Stimulated activated naive CD8-positive, alpha-beta T cell treated with anti-CD3 and anti-CD28 coated beads, Interleukin-15, Interleukin-2, amounts not matched to agents 100 ng/mL and 50 ng/mL, for 24 hours (primary cell): ENCODE results near the gene RAP1A.
"Not testable (repeated sequence)": the region's sequence is repeated elsewhere in the genome, so short reads cannot be mapped to it uniquely, and the experiment has no call there.

ENCODE experiments used
- H3K27ac Mint-ChIP-seq: one replicate; pipeline ENCODE4 v1.8.0; 2021; ENCODE audit warnings: mild to moderate bottlenecking, mixed read lengths
- H3K27me3 Mint-ChIP-seq: one replicate; pipeline ENCODE4 v1.8.0; 2021; ENCODE audit warnings: mixed read lengths
- H3K36me3 Mint-ChIP-seq: one replicate; pipeline ENCODE4 v1.8.0; 2021; ENCODE audit warnings: low read depth, mixed read lengths
- H3K4me1 Mint-ChIP-seq: one replicate; pipeline ENCODE4 v1.8.0; 2021; ENCODE audit warnings: low read depth, mixed read lengths
- H3K4me3 Mint-ChIP-seq: one replicate; pipeline ENCODE4 v1.8.0; 2021; ENCODE audit warnings: mild to moderate bottlenecking, mixed read lengths
- H3K9me3 Mint-ChIP-seq: one replicate; pipeline ENCODE4 v1.8.0; 2021; ENCODE audit warnings: mixed read lengths

Gene RAP1A

DNA sequence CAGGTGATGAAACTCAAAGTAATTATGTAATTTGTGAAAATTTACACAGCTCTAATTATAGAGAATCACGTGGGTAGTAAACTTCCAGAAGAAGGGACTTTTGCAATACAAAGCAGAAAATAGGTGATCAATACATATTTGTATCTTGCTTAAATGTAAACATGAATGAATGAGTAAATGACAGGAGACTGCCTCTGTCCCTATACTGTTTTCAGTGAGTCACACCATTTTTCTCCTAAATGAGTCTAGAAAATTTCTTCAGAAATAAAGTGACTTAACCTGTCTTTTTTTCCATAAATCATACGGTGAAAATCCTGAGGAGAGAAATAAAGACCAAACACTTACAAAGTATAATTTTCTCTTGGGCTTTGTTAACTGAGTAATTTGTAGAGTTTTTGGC, 11.9 kb downstream of the RAP1A start:
- Mint-ChIP-seq H3K27me3 (no peaks in the 10 kb centered on the region), H3K9me3 (no peaks in the 10 kb centered on the region), H3K27ac (peak overlapping the region; percentile 82), H3K4me1 (peaks cover 89% of the 10 kb centered on the region), H3K4me3 (peak overlapping the region; percentile 28), H3K36me3 (peaks cover 43% of the 10 kb centered on the region)

DNA sequence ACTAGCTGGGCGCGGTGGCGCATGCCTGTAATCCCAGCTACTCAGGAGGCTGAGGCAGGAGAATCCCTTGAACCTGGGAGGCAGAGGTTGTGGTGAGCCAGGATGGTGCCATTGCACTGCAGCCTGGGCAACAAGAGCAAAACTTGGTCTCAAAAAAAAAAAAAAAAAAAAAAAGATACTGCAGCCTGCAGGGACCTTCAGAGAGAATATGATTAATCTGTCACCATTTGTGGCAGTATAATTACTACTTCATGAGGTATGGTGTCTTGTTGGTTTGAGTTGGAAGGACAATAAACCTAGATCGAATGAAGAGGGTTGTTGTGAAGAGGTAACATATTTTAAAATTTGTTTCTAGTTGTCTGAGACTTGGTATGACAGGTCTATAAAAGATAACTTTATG, 13.2 kb downstream of the RAP1A start:
- H3K4me1 Mint-ChIP-seq = peaks cover 89% of the 10 kb centered on the region
- H3K4me3 Mint-ChIP-seq, H3K27me3 Mint-ChIP-seq, H3K9me3 Mint-ChIP-seq: not testable (repeated sequence)
- peaks cover 46% of the 10 kb centered on the region for H3K36me3 Mint-ChIP-seq
- H3K27ac Mint-ChIP-seq = peak overlapping the region; percentile 23

- Mint-ChIP-seq H3K27me3 (no peaks in the 10 kb centered on the region), H3K36me3 (peaks cover 45% of the 10 kb centered on the region), H3K27ac (no peak overlapping the region), H3K9me3 (no peaks in the 10 kb centered on the region), H3K4me3 (no peak overlapping the region), H3K4me1 (peaks cover 88% of the 10 kb centered on the region)
These were observed 14.2 kb downstream of the RAP1A start for GRCh38 chr1:111633736-111634247.

GRCh38 chr1:111635324-111636009, 15.9 kb downstream of the RAP1A start:
- H3K27me3 Mint-ChIP-seq = no peaks in the 10 kb centered on the region
- no peak overlapping the region for H3K27ac Mint-ChIP-seq
- H3K4me1 Mint-ChIP-seq = peaks cover 80% of the 10 kb centered on the region
- peaks cover 31% of the 10 kb centered on the region for H3K36me3 Mint-ChIP-seq
- H3K4me3 Mint-ChIP-seq = no peak overlapping the region
- H3K9me3 Mint-ChIP-seq = no peaks in the 10 kb centered on the region

DNA sequence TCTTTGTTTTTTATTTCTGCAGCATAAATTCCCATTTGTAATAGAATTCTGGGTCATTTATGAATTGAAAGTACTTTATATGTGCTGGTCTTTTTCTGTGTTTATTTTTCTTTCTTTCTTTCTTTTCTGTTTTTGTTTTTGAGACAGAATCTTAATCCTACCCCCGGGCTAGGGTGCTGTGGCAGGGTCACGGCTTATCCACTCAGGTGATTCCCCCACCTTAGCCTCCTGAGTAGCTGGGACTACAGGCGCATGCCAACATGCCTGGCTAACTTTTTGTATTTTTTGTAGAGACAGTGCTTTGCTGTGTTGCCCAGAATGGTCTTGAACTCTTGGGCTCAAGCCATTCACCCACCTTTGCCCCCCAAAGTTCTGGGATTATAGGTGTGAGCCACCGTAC, 18.7 kb downstream of the RAP1A start:
- H3K27ac Mint-ChIP-seq = peak overlapping the region; percentile 40
- H3K27me3 Mint-ChIP-seq = no peaks in the 10 kb centered on the region
- peaks cover 61% of the 10 kb centered on the region for H3K4me1 Mint-ChIP-seq
- peaks cover 1% of the 10 kb centered on the region for H3K9me3 Mint-ChIP-seq
- peak overlapping the region; percentile 3 for H3K4me3 Mint-ChIP-seq
- peaks cover 34% of the 10 kb centered on the region for H3K36me3 Mint-ChIP-seq

DNA sequence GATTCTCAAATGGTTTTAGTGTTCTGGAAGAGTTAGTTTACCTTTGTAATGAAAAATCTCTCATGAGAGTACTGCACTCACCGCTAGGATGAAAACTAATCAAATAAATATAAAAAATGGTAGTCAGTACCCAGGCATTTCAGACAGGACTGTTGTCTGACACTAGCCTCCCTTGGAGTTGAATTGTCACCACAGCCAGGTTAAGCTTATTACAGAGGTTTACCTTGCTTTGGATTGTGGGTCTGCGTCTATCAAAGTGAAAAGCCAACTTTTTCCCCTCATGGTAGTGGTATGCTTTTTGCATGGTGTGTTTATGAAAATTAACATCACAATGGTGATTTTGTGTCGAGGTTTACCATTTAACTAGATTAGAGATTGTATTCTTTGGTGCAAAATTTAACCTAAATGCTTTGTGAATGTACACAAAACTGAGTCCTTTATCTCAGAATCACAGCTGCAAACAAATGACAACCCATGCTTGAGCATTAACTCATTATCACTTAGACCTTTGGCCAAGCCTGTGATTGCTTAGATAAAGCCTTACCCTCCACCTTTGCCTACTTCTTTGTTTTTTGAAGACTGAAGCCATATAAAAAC, 20.1 kb downstream of the RAP1A start:
- H3K27ac Mint-ChIP-seq = no peak overlapping the region
- H3K4me1 Mint-ChIP-seq = peaks cover 66% of the 10 kb centered on the region
- H3K4me3 Mint-ChIP-seq = no peak overlapping the region
- no peaks in the 10 kb centered on the region for H3K27me3 Mint-ChIP-seq
- peaks cover 4% of the 10 kb centered on the region for H3K9me3 Mint-ChIP-seq
- H3K36me3 Mint-ChIP-seq = peaks cover 38% of the 10 kb centered on the region

DNA sequence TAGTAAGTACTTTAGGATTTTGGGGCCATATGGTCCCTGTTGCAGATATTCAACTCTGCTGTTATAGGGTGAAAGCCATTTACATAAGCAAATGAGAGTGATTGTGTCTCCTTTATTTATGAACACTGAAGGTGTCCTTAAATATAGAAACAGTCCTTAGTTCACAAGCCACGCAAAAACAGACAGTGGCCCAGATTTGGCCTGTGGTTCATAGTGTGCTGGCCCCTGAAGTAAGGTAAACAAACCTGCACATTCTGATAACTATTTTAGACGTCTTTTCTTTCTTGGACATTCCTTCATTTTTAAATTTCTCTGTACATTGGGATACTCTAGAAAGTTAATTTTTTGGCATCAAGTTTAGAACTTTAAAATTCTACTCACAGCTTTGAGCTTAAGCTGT, 23.5 kb downstream of the RAP1A start:
- Mint-ChIP-seq H3K4me1 (peaks cover 71% of the 10 kb centered on the region), H3K27ac (no peak overlapping the region), H3K4me3 (no peak overlapping the region)

DNA sequence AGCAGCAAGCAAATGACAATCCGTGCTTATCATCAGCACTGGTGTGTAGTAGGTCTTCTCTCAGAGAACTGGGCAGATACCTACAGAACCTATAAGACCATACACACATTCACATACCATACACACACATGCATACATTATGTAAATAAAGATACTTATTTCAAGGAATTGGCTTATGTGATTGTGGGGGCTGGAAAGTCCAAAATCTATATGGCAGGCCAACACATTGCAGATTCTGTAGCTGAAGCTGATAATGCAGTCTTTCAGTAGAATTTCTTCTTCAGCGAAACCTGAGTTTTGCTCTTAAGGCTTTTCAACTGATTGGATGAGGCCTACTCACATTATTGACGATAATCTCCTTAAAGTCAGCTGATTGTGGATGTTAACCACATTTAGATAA, 24.1 kb downstream of the RAP1A start:
- Mint-ChIP-seq H3K9me3 (peaks cover 4% of the 10 kb centered on the region), H3K4me1 (peaks cover 71% of the 10 kb centered on the region), H3K4me3 (no peak overlapping the region), H3K27ac (no peak overlapping the region), H3K36me3 (peaks cover 30% of the 10 kb centered on the region), H3K27me3 (no peaks in the 10 kb centered on the region)

More for the DNA sequence above, 23.5 kb downstream of the RAP1A start:
- Mint-ChIP-seq H3K36me3 (peaks cover 24% of the 10 kb centered on the region), H3K9me3 (peaks cover 4% of the 10 kb centered on the region), H3K27me3 (no peaks in the 10 kb centered on the region)

DNA sequence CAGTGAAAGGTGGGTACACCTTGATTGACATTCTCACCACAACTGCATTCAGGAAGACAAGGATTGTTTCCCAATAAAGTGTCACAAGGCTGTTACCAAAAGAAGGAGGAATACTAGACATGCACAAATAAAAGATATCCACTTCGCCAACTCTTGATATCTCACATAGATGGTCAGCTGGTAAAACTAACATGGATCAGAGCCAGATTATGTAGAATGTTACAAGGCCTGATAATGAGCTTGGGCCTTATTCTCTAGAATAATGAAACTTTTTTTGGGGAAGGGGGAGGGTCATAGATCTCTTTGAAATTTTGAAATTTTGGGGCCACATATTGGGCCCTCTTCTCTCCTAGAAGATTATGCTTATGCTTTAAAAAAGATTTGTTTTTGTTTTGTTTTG, 24.9 kb downstream of the RAP1A start:
- no peak overlapping the region for H3K4me3 Mint-ChIP-seq
- H3K27me3 Mint-ChIP-seq = no peaks in the 10 kb centered on the region
- H3K9me3 Mint-ChIP-seq = peaks cover 4% of the 10 kb centered on the region
- no peak overlapping the region for H3K27ac Mint-ChIP-seq
- H3K4me1 Mint-ChIP-seq = peaks cover 74% of the 10 kb centered on the region
- peaks cover 35% of the 10 kb centered on the region for H3K36me3 Mint-ChIP-seq

DNA sequence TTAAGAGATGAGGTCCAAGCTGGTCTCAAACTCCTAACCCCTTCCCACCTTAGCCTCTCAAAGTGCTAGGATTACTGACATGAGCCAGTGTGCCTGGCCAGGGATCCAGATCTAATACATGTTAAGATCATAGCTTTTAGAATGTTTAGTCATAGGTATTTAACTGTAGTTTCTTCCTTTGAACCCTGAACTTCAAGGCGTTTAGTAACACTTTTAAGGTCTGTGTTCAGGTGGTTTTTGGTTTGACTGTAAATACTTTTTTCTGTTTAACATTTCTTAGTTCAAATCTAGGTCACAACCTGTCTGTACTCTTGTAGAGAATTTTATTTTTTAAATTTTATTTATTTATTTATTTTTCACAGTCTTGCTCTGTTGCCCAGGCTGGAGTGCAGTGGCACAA, 28.1 kb downstream of the RAP1A start:
- Mint-ChIP-seq H3K9me3 (peaks cover 4% of the 10 kb centered on the region), H3K27ac (peak overlapping the region; percentile 70), H3K4me3 (no peak overlapping the region), H3K27me3 (no peaks in the 10 kb centered on the region), H3K36me3 (peaks cover 42% of the 10 kb centered on the region), H3K4me1 (peaks cover 79% of the 10 kb centered on the region)

GRCh38 chr1:111648806-111649205, 29.2 kb downstream of the RAP1A start:
- Mint-ChIP-seq H3K36me3 (peaks cover 37% of the 10 kb centered on the region), H3K4me1 (peaks cover 80% of the 10 kb centered on the region), H3K27me3 (no peaks in the 10 kb centered on the region), H3K4me3 (no peak overlapping the region), H3K27ac (peak overlapping the region; percentile 5), H3K9me3 (no peaks in the 10 kb centered on the region)

DNA sequence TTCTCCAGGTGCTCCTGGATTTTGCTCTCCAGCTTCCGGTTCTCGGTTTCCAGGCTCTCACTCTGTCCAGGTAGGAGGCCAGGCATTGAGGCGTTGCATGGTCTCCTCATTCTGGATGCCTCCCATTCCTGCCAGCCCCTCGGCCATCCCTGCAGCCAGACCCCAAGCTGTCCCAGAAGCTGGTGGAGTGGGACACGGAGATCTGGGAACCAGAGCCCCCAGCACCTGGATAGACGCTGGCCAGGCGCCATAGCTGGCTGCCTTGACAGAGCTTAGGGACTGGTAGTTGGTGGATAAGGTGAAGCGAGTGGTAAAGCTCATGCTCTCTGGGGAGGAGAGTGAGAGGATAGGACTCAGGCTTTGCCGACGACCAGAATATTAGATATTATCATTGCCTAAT, 29.6 kb downstream of the RAP1A start:
- H3K36me3 Mint-ChIP-seq = peaks cover 37% of the 10 kb centered on the region
- no peak overlapping the region for H3K27ac Mint-ChIP-seq
- no peak overlapping the region for H3K4me3 Mint-ChIP-seq
- H3K9me3 Mint-ChIP-seq = no peaks in the 10 kb centered on the region
- H3K4me1 Mint-ChIP-seq = peaks cover 80% of the 10 kb centered on the region
- H3K27me3 Mint-ChIP-seq = no peaks in the 10 kb centered on the region

DNA sequence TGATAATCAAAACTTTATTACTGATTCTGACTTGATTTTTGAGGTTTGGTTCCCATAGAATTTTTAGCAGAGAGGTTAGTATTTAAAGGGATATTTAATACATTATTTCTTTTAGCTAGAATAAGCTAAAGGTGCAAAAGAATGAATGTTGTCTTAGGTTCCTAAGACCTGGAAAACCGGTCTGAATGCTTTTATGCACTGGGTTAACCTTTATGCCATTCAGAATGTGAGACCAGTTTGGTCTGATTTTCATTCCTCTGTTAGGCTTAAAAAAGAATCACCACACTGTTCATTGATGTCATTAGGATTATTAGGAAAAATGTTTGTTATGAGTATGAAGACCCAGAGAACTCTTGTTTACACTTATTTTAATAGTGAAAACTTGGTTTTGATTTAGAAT, 30.1 kb downstream of the RAP1A start:
- no peak overlapping the region for H3K4me3 Mint-ChIP-seq
- no peak overlapping the region for H3K27ac Mint-ChIP-seq
- no peaks in the 10 kb centered on the region for H3K9me3 Mint-ChIP-seq
- peaks cover 37% of the 10 kb centered on the region for H3K36me3 Mint-ChIP-seq
- peaks cover 78% of the 10 kb centered on the region for H3K4me1 Mint-ChIP-seq
- H3K27me3 Mint-ChIP-seq = no peaks in the 10 kb centered on the region

DNA sequence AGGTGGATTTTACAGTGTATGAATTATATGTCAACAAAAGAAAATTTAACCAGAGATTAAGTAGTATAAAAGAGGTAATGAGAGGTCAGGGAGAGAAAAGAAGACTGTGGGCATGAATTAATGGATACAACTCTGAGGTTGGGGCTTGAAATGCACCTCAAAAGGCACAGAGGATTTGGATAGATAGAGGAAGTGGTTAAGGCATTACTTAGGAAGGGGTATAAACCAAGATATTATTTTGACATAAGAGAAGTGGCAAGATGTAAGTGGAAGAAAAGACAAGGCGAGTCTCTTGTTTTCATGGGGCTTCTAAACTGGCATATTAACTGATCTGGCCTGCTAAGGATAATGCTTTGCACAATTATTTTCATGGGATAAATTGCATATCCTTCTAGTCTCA, 34.1 kb downstream of the RAP1A start:
- H3K4me1 Mint-ChIP-seq = peaks cover 68% of the 10 kb centered on the region
- H3K27ac Mint-ChIP-seq = peak overlapping the region; percentile 56
- H3K36me3 Mint-ChIP-seq = peaks cover 33% of the 10 kb centered on the region
- H3K27me3 Mint-ChIP-seq = no peaks in the 10 kb centered on the region
- no peak overlapping the region for H3K4me3 Mint-ChIP-seq
- H3K9me3 Mint-ChIP-seq = no peaks in the 10 kb centered on the region

DNA sequence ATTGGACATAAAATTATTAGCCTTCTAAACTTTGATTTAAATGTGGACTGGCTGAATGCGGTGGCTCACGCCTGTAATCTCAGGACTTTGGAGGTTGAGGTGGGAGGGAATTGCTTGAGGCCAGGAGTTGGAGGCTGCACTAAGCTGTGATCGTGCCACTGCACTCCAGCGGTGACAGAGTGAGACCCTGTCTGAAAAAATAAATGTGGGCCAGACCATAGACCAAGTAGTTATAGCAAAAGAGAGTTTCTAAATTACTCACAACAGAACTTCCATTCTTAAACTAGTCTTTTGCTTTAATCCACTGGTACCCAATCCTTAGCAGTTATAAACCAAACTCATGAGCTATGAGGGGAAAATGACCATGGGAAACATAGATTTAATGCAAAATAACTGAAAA, 35.2 kb downstream of the RAP1A start:
- Mint-ChIP-seq H3K27ac (peak overlapping the region; percentile 18), H3K36me3 (peaks cover 28% of the 10 kb centered on the region), H3K4me3 (no peak overlapping the region), H3K4me1 (peaks cover 58% of the 10 kb centered on the region), H3K27me3 (no peaks in the 10 kb centered on the region), H3K9me3 (no peaks in the 10 kb centered on the region)
